Suppressor macrophage treated with lipopolysaccharide for 4 hours (primary cell): ENCODE results near the gene FAM181A.

Source experiments
- DNase-seq: peaks from one replicate; pipeline ENCODE4 v3.0.0-alpha.2; 2020

The FAM181A gene

DNA sequence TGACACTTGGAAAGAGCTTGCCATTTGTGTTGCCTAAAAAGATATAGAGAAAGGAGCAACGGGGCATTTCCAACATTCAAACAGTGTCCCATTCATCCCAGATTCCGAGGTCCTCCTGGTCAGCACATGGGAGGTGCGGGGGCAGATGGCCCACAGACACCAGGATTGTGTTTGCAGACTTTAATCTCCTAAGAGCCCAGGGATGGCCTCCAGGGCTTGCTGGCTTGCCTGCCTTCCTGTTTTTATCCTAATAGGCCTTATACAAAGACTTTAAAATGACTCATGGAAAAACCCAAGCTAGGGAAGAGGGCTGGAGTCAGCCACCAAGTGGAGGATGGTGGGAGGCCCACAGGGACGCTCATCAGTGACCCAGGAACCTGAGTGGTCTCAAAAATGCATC, 21.5 kb upstream of the FAM181A start:
- no peak for DNase-seq

DNA sequence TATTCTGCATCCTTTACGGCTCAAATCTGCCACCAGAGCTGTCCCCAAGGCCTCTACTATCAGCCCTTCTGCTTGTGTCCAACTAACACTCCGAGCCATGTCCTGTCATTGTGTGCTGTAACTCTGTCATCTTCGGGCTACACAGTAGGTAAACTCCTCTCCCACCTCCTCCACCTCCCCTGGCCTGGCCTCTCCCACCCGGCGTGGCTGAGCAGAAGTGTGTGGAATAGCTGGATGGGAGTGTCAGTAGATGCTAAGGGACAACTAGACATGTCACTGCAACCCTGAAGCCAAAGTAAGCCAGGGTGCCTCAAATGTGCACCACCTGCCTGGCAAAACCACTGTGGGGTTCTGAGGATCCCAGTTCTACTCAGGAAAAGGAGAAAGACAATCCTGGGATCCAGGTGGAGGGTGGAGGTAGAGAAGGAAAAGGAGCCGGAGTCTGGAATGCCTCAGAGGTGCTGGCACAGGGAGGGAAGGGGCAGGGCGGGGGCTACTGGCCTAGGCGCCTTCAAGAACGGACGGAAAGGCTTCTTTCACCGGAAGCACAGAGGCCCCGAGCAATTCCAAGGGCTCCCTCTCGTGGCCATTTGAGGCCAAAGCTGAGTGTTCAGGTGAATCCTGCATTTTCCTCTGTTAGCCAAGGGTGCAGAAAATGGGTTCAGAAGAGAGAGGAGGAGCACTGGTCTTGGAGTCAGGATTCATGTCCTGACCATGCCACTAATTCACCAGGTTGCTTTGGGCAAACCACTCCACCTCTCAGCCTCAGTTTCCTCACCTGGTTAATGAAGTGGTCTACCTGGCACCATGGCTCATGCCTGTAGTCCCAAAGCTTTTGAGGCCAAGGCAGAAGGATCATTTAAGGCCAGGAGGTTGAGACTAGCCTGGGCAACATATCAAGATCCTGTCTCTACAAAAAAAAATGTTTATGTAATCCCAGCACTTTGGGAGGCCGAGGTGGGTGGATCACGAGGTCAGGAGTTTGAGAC, 20.5 kb upstream of the FAM181A start:
- peak; percentile 57 for DNase-seq

DNA sequence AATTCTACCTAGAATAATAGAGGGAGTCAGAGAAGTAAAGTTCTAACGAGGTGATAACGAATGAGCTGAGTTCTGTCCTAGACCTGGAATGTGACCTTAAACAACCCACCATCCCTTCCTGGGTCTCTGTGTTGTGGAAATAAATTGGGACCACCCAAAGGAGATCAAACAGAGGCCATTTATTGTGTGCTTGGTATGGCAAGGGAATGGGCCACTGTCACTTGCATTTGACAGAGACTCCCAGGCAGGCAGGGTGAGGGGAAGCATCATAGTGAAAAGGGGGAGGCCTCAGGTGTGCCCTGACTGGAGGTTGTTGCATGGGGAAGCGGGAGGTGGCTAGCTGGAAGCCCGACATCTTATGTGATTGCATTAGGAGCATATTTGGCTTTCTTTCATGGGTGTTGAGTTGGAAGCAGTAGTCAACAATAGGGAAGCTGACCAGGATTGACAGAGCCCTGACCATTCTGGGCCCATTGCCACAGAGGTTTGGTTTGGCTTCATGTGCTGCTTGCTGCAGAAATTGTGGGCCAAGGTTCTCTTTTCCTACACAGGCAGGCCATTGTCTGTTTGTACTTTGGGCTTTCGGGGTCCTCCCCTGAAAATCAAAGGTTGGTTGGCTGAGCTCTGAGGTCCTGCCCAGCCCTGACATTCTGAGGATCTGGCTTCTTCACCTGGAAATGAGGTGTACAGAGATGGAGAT, 17.6 kb upstream of the FAM181A start:
- DNase-seq, result no peak

DNA sequence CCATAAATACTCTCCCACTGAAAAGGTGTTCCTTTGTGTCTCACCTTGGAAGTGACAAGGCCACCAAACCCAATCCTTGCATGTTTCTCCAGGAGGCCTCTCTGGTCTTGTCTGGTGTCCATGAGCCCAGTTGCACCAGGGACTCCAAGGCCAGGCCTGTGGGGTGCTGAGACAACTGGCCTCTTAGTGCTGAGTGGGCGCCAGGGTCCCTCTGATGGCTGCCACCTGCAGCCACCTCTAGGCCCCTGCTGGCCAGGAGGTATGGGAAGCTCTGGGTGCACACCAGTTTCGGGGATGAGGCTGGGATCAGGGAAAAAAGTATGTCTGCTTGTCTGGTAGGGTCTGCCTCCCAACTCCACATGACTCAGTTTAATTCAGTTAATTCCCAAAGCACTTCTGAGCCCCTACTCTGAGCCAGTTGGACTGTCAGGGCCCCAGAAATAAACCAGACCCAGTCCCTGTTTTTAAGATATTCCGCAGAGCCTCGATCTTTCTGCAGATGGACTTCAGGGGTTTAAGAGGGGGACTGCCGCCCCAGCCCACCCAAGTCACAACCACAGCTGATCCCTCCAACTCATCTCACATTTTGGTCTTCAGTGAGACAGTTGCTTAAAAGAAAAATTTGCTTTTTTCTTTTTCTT, 15.0 kb upstream of the FAM181A start:
- DNase-seq, result no peak

DNA sequence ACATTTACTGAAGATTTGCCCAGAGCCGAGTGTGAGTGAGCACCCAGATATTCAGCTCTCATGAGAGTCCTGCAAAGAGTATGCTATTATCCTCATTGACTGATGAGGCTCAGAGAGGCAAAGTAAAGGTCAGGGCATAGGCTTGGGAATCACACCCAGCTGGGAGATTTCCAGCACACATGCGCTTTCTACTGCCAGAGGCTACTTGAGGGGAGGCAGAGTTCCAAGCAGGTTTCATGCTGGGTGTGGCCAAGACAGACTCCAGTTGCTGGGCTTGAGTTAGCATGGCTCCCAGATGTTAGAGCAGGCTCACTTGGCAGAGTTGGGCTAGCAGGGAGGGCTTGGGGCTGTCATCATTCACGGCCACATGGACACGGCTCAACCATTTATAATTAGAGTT, 14.4 kb upstream of the FAM181A start:
- no peak for DNase-seq

DNA sequence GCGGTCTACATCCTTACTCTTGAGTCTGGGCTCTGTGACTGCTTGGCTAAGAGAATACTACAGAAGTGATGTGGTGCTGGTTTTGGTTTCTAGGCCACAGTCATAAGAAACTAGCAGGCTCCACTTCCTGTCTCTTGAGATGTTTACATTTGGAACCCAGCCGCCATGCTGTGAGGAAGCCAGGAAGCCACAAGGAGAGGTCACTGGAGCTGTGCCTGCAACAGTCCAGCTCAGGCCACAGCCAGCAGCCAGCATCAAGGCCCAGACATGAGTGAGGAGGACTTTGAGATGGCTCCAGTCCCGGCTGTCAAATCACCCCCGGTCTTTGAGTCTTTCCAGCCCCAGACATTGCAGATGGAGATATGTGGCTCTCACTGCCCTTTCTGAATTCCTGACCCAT, 12.9 kb upstream of the FAM181A start:
- DNase-seq, result no peak

DNA sequence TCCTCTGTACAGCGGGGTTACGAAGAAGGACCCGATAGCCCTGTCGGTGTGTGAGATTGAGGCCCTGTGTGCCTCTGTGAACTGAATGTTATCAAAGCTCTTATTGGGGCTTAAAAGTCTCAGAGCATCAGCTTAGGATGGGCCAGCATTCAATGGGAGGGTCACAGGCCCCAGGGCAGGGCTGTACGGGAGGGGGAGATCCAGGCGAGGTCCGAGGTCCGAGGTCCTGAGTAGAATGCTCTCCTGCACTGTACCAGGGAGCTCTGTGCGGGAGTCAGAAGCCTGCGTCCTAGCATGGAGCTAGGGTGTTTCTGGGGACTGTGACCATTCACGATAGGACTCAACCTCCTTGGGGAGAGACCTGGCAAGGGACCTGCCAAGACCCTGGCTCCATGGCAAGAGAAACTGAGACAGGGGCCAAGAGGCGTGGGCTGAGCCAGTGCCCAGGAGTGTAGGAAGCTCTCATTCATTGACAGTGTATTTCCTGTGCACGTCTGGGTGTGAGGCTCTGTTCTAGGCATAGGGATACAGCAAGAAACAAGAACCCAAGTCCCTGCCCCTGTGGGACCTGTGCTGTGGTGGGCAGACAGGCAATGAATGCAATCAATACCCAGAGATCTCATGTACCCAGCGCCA, 12.0 kb upstream of the FAM181A start:
- DNase-seq, result no peak

DNA sequence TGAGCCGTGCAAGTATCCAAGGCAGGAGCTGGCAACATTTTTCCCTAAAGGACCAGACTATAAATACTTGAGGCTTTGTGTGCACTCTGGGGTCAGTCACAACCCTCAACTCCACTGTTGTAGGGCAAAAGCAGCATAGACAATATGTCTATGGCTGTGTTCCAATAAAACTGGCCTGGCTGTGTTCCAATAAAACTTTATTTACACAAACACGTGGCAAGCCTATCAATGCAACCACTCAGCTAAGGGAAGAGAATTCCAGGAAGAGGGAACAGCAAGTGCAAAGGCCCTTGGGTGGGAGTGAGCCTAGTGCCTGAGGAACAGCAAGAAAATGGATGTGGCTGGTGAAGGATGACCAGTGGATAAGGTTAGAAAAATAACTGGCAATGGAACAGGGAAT, 11.3 kb upstream of the FAM181A start:
- DNase-seq, result no peak

DNA sequence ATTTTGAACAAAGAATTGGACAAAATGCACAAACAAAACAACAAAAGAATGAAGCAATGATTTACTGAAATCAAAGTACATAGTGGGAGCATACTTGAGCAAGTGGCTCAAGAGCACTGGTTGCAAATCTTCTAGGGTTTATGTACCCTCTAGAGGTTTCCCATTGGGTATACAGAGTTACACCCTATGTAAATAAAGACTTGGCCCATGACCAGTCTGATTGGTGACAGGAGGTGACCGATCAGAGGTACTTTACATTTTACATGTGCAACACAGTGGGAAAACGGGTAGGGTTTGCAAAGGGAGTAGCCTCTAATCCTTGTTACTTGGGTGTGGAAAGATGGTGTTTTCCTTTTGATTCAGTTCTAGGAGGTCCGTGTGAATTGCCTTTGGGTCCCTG, 10.6 kb upstream of the FAM181A start:
- DNase-seq, result no peak

DNA sequence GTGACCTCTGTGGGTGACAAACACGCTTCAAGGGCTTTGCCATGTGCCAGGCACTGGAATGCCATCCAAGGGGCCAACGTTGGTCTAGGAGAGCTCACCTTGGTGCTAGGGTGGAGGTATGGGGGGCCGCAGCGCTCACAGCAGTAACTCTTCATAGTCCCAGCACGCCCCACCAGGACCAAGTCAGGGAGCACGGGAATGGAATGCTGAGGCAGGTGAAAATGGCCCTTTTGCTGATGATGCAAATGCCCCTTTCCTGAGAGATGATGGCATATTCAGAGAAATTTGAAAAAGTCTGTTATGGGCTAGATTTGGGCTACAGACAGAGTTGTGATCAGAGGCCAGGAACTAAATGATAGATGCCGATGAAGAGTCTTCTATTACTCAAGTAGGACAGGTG, 10.0 kb upstream of the FAM181A start:
- DNase-seq, result no peak

DNA sequence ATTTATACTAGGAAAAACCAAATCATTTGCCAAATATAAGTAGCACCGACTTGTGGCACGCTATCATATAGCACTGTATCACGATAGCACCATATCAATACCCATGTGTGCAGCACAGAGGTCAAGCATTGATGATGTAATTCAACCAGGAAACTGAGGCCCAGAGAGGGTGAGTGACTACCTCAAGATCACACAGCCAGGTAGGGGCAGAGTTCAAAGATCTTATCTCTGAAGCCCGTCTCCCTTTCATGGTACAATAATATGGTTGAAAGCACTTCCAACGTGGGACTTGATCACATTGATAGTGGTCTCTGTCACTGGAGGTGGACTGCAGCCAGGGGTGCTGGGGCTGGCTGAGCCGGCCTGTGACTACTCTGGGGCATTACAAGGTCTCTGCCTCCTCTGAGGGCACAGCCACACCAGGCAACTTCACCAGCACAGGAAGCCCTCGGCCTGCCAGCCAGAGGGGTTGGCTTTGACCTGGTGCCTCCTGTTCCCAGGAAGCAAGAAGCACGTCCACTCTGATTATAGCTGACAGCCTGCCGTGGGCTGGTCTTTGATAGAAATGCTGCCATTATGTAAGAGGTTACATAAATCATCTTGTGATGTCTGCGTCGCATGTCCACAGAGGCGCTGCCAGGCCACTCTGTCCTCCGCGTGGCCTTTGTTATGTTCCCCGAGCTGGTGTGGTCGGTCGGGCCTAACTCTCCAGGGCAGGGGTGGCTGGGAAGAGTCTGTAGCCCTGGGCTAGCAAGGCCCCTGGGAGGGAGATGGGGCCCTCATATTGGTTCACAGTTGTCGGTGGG, 5.9 kb upstream of the FAM181A start:
- no peak for DNase-seq

DNA sequence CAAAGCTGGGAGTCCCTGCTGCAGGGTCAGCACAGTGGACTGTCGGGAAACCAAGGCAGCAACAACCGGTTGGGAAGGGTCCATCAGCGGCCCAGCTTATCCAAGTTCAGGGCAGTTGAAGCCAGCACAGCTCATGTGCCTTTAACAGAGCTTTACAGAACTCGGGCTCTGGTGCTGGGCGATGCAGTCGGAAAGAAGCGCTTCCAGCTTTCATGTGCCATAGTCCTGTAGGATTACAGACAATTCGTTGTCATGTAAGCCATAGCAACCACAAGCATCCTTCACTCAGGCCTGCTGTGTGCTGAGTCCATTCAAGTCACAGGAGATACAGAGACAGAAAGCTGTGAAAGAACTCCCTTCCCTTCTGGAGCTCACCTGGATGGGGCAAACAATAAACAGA, 3.5 kb upstream of the FAM181A start:
- no peak for DNase-seq

DNA sequence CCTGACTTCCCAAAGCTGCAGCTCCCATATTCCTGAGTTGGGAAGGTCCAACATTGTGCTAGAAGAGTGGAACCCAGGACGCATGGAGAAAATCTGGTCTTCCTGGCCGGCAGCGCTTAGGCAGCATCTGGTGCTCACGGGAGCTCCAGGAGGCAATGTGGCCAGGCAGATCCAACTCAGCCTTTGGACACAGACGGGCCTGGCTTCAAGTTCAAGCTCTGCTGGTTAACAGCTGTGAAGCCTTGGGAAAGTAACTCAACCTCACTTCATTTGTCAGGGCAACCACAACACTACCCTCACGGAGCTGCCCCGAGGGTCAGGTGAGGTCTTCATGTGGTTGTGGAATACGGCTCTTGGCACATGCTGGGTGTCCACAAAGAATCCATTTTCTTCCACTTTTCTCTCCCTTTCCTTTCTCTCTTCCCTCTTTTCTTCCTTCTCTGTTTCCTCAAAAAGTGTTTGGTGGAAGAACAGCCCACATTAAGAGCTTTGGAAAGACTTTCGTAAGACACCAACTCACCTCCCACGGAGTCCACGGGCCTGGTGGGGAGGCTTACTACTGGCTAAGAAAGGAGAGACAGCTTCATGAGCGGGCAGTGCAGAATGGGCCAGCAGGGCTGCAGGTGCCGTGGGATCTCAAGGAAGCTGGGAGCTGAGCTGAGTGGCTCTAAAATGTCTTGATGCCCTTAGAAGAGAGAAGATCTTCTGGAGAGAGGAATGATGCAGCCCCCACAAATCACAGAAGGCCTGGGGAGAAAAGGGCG, 2.4 kb upstream of the FAM181A start:
- DNase-seq, result no peak

DNA sequence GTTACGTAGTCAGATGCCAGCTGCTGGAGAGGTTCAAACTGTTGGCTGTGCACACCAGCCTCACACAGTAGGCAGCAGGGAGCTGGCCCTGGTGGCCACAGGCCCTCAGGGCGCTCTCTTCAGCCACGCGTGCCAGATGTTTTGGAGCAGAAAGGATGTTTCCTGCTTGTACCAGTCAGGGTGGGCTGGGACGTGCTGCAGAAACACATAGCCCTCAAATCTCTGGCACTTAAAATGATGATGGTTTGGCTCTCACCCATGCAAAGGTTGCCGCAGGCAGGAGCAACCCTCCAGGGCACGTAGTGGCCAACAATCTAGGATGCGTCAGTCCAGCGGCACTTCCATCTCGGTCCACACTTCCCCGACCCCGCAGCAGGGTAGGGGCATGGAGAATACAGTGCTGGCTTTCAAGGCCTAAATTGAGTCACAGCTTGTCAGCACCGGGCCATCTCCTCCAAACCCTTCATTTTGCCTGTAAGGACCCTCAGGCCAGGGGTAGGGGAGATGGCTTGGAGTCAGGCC, 1.7 kb upstream of the FAM181A start:
- DNase-seq, result no peak

DNA sequence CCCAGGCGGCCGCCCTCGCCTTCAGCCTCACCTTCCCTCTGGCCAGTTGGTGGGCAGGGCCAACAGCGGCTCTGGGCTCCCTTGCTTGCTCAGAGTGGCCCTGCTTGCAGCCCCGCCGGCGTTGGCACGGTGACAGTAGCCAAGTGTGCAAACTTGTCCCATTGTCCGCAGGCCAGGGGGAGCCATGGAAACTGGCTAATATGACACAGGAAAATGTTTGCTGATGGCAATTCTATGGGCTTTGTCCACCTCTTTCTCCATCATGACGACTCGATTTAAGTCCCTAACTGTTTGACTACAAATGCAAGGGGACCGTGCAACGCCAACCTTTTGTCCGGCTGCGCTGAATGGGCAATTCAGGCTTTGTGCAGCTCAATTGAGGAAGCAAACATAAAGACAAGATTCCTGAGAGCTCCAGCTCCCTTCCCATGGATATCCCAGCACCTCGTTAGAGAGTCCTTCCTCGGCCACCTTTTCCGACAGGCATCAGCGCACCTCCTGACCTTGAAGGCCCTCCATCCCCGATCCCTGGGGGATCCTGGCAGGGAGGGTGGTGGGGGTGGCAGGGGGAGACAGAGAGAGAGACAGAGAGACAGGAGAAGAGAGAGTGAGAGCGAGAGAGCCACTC, 785 bp upstream of the FAM181A start:
- no peak for DNase-seq

DNA sequence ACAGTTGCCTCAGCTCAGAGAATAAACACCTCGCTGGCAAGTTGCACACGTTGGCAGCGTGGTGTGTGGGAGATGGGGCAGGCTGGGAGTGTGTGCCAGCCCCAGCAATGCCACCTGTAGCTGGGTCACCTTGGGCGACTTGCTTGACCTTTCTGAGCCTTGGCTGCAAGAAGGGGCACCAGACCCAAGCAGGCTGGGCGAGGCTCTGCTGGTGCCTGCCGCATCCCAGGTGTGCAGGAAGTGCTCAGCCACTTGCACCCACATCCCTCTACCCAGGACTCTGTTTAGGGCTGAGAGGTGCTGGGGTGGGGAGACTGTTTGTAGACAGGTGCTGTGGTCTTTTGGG, 629 bp downstream of the FAM181A start:
- no peak for DNase-seq

DNA sequence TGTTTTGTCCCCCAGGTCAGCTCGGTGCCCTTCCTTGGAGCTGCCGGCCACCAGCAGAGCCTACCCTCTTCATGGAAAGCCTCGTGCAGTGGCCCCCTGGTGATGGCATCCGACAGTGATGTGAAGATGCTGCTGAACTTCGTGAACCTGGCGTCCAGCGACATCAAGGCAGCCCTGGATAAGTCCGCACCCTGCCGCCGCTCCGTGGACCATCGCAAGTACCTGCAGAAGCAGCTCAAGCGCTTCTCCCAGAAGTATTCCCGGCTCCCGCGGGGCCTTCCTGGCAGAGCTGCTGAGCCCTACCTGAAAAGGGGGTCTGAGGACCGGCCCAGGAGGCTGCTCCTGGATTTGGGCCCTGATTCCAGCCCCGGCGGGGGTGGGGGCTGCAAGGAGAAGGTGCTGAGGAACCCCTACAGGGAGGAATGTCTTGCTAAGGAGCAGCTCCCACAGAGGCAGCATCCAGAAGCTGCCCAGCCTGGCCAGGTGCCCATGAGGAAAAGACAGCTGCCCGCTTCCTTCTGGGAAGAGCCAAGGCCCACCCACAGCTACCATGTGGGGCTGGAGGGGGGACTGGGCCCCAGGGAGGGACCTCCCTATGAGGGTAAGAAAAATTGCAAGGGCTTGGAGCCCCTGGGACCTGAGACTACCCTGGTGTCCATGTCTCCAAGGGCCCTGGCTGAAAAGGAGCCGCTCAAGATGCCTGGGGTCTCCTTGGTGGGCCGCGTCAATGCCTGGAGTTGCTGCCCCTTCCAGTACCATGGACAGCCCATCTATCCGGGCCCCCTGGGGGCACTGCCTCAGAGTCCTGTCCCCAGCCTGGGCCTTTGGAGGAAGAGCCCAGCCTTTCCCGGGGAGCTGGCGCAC, 1.3 kb downstream of the FAM181A start:
- DNase-seq, result no peak

DNA sequence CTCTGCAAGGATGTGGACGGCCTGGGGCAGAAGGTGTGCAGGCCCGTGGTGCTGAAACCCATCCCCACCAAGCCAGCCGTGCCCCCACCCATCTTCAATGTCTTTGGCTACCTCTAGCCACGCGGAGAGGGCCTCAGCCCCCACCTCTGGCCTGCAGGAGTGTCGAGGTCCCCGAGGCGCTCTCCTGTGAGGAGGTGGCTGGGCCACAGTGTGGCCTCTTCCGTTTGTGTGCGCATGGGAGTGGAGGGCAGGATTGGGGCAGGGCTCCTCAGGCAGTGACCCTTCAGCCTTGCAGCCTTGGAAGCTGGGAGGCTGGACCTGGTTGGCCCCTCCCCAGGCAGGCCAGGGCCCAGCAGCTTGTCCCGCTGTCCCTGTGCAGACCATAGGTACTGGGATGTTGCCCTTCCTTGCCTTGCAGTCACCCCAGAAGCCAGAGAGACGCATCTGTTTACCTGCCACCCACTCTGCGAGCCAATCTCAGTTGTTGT, 1.9 kb downstream of the FAM181A start:
- DNase-seq, result no peak

DNA sequence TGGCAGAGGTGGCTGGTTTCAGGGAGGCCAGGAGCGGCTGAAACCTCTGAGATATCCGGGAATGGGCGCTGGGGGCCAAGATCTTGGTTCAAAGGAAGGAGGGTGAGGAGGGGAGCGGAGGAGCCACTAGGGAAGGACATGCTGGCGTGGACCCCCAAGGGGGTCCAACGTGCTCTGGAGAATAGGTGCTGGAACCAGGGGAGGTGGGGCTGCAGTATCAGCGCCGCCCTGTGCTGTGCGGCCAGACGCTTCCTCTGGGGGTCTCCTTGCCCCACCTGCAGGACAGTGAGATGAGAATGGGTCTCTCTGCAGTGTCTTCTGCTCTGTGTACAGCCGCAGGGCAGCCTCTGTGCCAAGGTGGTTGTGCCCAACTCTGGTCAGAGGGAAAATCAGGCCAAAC, 2.5 kb downstream of the FAM181A start:
- DNase-seq, result no peak
